Hypothalamus (tissue), 51 donors: Measurements from ENCODE around the gene MMS19.
A peak's percentile ranks its signal among the peaks of the same experiment; 100 is the strongest.

ENCODE experiments used
- DNase-seq, 51 donors: peaks; one replicate each; lab custom pipeline; 2025; lab: John Stamatoyannopoulos, UW

The MMS19 gene

GRCh38 chr10:97468162-97468561 lies 30.1 kb downstream of the MMS19 start:
- no peak for DNase-seq

DNA sequence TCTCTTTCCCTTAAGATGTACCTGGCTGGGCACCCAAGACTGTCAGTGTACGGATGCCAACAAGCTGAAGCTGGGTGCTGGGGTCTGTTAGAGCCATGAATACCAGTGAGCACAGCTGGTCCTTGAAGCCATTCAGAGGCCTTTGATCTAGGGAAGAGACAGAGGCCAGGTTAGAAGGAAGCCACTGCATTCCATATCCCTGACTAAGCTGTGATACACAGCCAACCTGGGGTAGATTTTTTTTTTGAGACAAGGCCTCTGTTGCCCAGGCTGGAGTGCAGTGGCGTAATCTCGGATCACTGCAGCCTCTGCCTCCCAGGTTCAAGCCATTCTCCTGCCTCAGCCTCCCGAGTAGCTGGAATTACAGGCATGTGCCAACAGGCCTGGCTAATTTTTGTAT lies 31.5 kb downstream of the MMS19 start:
- DNase-seq, result no peak

DNA sequence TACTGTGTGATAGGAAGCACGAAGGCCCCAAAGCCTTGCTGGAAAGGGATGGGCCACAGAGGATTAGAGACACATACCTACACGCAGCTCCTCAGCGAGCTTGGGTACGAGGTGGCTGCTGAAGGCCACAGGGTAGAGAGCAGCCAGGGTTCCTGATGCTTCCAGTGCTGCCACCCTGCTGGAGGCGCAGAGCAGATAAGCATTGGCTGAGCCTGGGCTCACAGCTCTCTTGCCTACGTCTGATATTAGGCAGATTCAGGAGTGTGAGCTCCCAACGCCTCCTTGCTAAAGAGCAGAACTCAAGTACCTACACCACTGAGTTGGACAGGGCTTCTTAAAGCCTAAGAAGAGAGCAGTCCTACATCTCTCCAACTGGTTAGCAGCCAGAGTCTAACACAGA lies 32.2 kb downstream of the MMS19 start:
- no peak for DNase-seq

GRCh38 chr10:97464226-97464625 lies 34.0 kb downstream of the MMS19 start:
- no peak for DNase-seq

DNA sequence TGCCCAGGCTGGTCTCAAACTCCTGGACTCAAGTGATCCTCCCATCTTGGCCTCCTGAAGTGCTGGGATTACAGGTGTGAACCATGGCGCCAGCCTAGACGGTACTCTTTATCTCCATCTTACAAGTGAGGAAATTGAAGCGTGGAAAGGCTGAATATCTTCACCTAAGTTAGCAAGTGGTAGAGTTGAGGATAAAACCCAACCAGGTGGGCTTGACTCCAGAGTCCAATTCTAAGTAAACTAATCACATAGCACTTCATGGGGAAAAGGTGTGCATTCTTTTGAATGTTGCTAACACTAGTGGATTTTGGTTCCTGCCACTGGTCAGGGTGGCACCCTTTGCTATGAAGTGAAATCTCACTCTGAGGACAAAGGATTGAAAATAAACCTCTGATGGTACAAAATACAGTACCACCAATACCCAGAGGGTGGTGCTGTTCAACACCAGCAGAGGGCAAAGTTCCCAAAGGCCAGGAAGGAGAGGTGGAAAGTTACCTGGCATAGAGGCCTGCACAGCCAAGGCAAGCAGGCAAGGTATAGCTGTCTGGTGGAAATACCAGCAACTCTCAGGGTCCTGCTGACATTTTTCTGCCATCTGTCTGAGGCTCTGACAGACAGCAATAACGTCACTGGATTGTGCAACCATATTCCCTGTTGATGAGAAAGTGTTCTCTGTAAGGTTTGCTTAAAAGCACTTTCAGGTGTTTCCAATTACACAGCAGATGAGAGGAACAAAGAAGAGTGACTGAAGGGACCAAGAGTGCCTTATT lies 34.7 kb downstream of the MMS19 start:
- peak in 22 of 51 donors; percentile 5 to 55 (median 16) for DNase-seq

- no peak for DNase-seq
These were observed 35.9 kb downstream of the MMS19 start for GRCh38 chr10:97462309-97462708.

GRCh38 chr10:97459933-97460332 lies 38.3 kb downstream of the MMS19 start:
- DNase-seq, result no peak

- no peak for DNase-seq
These were observed 39.1 kb downstream of the MMS19 start for GRCh38 chr10:97459111-97459510.

- DNase-seq, result peak in 1 of 51 donors; percentile 4
These were observed 41.5 kb downstream of the MMS19 start for GRCh38 chr10:97456686-97457065.

DNA sequence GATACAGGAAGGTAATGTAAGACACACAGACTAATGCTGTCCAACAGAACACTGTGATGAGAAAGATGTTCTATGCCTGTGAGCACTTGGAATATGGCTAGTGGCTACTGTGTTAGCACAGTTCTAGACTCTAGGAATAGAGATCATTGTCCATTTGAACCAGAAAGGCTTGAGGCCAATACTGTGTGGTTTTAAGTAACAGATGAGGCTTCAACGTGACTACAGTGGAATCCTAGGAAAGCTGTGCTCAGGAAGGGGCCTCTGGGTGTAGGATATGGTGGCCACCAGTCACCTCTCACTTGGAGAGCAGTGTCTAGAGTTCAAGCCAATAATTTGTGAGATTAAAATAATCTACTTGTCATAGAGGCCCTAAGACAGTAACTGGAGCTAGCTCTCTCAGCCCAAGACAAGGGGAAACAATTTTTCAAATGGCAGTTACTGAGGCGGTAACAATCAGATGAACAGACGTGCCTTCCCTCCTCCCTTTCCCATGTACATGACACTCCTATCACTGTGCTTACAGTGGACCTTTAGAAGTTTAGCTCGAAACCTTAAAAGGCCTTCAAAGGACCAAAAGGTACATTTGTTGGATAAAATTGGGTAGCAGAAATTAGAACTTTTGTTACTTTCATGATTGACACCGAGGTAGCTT lies 42.1 kb downstream of the MMS19 start:
- DNase-seq, result no peak

DNA sequence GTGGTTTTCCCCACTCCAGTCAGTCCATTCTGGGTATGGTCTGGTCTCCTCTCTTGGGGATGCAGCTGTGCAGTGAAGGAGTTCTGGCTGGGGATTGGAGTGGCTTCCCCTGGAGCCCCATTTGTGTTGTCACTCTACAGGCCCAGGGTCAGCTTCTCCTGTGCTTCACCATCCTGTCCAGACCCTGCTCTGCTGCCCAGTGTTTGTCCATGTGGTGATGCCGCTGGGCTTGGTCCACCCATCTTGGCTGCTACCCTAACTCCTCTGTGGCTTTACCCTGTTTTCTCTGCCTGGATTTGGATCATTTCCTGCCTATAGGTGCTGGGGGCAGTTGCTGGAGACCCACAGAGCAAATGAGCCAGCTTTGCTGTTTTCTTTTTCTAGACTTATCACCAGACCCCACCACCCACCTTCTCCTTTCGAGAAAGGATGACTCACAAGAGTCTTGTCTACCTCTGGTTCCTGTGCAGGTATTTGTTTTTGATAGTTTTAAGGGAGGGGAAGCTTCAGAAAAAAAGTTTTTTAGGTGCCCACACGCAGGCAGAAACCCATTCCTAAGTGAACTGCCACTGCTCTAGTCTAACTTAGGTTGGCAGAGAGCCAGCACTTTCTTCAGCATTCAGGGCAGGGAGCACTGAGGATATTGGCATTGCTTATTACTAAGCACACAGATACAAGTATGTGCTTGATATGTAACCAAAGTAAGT lies 43.7 kb downstream of the MMS19 start:
- peak in 5 of 51 donors; percentile 5 to 17 (median 15) for DNase-seq

- DNase-seq, result no peak
These were observed 45.9 kb downstream of the MMS19 start for GRCh38 chr10:97452352-97452751.

DNA sequence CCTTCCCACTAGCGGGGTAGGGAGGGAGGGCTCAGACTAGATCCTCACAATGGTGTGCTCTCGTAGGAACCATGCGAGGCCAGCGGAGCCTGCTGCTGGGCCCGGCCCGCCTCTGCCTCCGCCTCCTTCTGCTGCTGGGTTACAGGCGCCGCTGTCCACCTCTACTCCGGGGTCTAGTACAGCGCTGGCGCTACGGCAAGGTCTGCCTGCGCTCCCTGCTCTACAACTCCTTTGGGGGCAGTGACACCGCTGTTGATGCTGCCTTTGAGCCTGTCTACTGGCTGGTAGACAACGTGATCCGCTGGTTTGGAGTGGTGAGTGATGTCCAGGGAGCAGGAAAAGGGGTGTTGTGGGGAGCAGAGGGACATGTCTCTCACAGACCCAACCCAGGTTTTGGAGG lies 46.6 kb downstream of the MMS19 start:
- no peak for DNase-seq

- peak in 1 of 51 donors; percentile 8 for DNase-seq
These were observed 47.4 kb downstream of the MMS19 start for GRCh38 chr10:97450828-97451227.

DNA sequence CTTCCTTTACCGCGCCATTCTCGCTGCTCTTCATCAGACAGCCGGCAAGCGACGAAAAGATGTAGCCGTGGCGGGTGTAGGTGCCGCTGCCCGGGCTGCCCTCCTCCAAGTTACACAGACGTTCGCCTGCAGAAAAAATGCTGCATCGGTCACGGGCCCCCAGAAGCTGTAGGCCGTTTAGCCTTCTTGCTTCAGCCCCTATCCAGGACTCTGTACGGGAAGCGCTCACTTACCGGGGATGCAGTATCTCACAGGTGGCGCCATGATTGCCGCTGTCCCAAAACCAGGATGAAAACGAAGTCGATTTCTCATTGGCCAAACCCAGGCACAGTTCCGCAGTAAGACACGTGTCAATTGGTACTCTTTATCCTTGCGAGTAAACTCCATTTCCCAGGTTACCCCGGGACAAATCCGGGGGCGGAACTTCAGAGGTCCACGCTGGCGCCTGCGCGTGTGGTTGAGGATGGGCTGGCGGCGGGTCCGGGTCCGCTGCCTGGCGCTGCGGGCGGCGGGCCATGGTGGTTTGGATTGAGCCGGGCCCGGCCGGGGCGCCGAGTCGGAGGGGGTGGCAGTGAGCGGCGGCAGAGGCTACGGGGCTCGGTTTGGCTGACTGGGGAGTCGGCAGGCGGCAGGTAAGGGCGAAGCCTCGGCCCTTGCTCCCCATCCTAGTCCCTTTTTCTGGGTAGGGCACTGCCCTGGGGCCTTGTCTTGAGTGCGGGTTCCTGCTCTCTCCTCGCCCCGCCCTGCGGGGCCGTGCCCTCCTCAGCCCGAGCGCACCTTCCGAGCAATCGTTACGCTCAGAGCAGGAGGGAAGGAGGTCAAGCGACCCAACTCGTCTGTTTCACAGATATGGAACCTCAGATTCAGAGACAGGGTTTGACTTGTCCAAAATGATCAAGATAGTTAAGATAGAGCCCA lies 52.2 kb downstream of the MMS19 start, which contains the start of the genes EXOSC1 and ZDHHC16:
Gene EXOSC1 (minus strand): TSS at position 285 of the 918 bp plus-strand sequence. CDS start 21 bp downstream, at position 264.
Gene ZDHHC16 (plus strand): TSS at position 454 of the 918 bp plus-strand sequence. CDS start 5,501 bp downstream, outside the sequence.
- peak; percentile 48 to 98 (median 89) for DNase-seq

- peak in 2 of 51 donors; percentile 38 to 47 for DNase-seq
These were observed 52.9 kb downstream of the MMS19 start for GRCh38 chr10:97445357-97445721.

GRCh38 chr10:97444212-97444611 lies 54.0 kb downstream of the MMS19 start:
- DNase-seq, result no peak

GRCh38 chr10:97442277-97442676 lies 55.9 kb downstream of the MMS19 start:
- no peak for DNase-seq

DNA sequence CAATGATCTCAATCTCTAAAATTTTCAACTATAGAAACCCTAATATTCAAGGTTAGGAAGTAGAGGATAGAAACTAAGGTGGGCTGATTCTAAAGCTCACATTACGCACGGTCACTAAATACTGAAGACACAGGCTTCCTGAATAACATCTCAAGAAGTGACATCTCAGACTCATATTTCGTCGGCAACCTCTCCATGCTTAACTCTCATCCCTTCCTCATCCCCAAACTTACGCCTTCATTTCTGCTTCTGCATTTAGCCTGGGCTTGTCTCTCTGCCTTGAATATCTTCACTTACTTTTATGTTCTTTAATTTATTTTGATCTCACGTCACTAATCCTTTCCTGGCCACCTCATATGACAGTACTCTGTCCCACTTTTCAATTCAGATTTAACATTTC lies 63.0 kb downstream of the MMS19 start:
- DNase-seq, result no peak

- no peak for DNase-seq
These were observed 63.7 kb downstream of the MMS19 start for GRCh38 chr10:97434557-97434956.
